ENCODE measurements around the gene LRRC18.

The LRRC18 gene

DNA sequence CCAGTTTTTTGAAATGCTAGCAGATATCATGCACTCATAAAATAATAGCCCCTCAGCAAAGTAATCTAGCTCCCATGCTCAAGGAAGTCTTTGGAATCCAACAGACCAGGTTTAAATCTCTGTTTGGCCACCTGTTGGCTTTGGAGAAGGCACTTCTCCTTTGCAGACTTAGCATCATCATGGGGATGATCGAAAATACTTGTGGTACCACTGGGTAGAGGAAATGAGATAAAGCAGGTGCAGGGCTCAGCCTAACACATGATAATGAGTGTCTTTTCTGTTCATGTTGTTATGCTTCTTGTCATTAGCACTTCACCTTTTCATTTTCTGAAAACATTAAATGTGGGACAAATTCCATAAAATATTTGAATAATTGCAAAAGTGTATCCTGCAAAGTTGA, 67.4 kb downstream of the LRRC18 start:
- no peak for DNase-seq
- Histone ChIP-seq H3K27me3 (ENCODE audit: insufficient read depth, low read depth, severe bottlenecking) (no peaks in the 10 kb centered on the region), H3K9me3 (ENCODE audit: severe bottlenecking) (no peaks in the 10 kb centered on the region), H3K4me3 (ENCODE audit: low read depth, low read length) (no peak overlapping the region), H3K27ac (no peak overlapping the region), H3K36me3 (no peaks in the 10 kb centered on the region)
- TF ChIP-seq CTCF (IDR thresholded peaks at IDR 0.05; ENCODE audit: low read depth, low read length) = no peak
